GM18519 (cell line): ENCODE results near the gene CEP112.

Experiments
- ATAC-seq: cut with Tn5 transposase; IDR thresholded peaks from one replicate; pipeline ENCODE4 v1.9.1; 2021; ENCODE audit warnings: mild to moderate bottlenecking, moderate library complexity; ENCODE audit not compliant: unreplicated experiment, low FRiP score

CEP112 gene

DNA sequence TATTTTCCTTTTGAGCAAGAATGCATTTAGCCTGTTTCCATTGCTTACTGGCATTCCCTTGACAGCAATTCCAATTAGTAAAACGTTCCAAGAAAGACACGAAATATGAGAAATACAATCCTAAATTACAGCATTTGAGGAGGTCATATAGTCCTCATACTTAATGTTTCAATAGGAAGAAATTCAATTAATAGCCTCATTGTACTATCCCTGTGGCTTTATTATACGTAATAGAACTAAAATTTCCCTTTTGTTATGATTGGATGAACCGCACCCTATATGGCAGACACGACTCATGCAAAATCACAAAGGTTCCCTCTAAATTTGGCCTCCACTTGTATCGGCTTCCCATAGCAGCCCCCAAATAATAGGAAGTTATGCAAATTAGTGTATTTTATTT is 291.7 kb downstream of the CEP112 start:
- ATAC-seq: no peak

DNA sequence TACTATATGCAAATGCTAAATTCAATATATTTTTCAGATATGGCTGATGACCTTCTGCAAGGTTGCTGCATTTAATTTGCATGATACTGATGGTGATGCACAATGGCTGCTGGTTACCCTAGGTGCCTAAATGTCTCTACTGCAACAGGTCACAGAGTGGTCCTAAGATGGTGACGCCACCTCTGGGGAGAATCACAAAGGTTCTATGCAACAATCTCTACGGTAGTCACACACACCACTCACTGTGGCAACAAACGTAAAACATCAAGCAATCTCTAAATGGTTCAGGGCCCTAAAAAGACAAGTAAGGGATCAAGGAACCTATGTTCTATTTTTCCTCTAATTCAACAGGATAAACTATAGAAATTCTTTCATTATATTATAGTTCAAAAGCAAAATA is 293.3 kb downstream of the CEP112 start:
- no peak for ATAC-seq

DNA sequence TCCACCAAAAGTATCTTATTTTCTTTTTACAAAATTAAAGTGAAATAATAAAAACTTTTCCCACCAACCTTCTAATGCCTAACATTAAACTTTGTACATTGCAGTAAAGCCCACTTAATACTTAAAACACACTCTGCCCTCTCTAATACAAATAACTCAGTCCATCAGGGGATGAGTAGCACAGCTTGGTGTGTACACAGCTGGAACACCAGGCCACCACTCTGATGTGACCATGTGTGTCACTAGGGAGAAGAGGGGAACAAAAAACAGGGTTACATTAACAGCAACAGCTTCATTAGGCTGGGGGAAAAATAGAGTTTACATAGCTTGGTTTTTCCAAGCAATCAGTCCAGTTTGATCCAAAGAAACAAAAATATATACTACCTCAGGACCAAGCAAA is 295.0 kb downstream of the CEP112 start:
- ATAC-seq: no peak

DNA sequence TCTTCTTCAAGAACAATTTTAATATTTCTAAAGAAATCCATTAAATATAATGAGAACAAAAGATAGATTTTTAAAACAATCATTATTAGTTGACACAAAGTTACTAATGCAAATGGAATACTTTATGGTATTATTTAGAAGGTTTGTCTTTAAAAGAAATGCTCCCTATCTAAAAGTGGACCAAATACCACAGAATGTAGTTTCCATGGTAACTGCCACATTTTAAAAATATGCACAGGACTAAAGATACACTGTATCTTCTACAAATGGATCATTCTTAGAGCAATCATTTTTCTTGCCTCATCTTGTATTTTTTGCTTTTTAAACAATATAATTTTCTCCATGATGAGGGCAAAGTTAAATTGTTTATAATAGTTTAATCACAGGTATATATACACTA is 296.0 kb downstream of the CEP112 start:
- no peak for ATAC-seq

DNA sequence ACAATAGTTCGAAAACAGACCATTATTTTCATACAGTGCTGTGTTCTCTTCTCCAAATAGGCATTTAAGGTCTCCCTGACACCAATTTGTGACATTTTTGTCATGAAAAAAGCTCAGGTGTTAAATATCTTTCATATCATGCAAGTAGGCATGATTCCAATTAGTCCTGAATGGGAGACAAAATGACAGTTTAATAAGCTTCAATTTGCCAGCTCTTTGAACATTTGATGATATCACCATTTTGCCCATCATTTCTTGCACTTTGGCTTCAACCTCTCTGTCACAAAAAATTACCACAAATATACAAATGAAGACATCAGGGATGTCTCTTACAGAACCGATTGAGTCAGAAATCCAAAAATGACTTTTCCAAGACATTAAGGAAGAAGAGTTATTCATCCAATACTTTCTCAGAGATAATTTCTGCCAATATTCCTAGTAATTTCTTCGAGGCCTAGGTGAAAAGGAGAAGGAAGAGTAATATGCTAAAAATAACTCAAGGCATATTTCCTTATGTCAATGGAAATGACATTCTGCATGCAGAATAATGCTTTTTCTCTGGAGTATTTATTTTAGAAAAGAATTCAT is 298.1 kb downstream of the CEP112 start:
- ATAC-seq: no peak

DNA sequence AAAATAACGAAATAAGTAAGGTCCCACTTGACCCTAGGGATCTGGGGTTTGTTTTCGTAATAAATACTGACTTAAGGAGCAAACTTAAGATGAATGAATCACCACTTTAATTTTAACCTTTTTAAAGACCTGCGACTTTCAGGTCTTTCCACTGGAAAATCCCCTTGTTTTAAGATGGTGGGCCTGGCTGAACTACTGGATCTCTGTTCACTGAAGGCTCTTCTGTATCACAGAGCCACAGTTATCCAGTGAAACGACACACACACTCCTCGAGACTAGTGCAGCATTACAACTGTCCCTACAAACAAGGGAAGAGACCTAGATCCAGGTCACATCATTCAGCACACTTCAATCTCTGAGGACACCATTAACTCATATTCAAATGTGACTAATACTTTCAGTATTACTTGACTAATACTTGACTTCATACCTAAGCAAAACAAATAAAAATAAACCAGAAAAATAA is 299.0 kb downstream of the CEP112 start:
- peak; percentile 73 for ATAC-seq

DNA sequence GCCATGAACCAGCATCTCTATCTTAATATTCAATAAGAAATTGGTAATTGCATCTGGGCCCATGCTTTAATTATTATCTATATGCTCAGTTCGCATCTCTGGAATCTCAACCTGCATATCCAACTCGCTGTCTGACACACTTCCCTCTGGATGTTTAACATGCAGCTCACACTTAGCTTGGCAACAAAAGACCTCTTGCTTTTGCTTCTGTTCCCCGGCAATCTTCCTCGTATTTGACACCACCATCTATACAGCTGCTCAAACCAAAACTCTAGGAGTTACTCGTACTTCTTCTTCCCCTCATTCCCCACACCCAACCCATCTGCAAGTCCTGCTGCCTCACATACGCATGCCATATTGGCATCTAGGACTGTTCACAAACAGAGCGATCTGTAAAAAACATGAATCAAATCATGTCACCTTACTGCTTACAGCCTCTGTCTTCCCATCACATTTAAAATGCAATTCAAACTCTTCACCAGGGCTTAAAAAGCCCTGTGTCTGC is 300.6 kb downstream of the CEP112 start:
- no peak for ATAC-seq

DNA sequence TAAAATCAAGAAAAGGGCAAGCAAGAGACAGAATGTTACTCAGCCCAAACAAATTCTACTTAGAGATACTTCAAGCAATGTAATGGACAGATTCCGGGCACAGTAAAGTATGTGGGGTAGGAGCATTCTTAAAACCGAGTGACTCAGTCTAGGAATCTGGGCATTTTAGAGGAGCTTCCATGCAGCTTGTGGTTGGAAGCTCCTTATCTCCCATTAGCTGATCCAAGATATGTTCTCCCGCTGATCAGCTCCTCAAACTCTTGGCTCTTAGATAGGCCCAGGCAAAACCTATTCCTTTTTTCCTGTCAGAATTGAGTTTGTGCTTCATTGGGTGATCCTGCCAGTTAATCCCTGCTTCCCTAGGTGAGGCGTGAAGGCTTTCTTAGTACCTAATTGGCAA is 303.3 kb downstream of the CEP112 start:
- no peak for ATAC-seq

DNA sequence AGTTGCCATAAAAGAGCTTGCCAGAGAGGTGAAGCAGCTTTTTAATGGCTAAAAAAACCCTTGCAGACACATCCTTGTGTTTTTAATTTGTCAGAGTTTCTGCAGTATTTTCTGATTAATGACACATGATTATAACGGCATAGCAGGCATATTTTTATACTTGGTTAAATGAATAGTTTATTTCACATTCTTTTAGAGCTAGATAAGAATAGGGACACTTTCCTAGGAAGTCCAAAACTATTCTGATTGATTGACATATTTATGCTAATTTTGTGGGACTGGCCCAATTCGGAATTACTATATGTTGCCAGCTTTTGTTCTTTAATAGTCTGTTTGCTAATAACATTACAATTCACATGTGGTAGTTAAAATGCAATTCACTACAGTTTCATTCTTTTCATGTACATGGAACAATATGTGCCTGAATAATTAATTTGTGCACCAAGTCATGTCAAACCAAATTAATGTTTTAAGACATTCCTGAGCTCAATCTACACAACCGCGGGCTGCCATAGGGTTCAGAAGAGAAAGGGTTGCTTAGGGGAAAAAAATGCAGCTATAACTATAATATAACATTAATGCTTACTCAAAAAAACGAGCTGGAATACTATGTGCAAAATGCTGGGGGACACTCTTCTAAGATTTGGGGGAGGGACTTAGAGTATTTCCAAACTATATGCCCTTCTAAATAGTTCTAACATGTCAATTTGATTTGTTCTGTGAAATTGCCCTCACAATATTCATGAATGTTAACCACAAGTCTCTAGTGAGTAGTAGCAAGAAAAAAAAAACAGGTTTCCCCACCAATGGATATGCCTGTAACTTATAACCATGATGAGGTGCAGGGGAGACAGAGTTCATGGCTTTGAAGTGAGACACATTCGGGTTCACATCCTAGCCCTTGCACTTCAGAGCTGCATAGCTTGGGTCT is 305.4 kb downstream of the CEP112 start:
- ATAC-seq: no peak

DNA sequence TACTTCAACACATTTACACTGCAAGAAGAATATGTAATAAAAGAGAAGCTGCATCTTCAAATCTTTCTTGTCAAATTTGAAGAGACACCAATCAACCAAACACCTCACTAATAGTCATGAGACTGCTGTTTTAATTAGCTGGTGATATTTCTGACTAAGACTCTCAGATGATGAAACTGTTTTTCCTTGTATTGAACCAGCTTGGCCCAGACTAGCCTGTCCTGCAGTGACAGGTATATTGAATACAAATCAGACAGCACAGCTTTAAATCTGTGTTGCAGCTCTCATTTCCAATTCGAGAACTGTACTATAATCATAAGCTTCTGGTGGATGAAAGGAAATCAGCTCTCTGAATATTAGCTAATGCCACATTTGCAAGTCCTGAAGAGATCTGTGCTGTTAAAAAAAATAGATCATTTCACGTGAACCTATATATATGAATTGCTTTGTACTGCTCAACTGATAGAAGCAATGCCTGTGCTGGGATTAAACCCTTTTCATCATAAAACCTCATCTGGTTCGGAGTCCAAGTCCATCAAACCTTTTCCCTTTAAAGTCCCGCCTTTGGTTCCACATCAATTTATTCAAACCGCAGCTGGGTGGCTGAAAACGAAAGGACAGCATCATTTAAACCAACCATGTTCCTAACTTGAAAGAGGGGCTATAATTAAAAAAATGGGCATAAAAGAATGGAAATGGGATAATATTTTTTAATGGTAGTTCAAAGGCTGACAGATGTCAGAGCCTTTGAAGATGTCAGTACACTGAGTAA is 306.2 kb downstream of the CEP112 start:
- ATAC-seq: no peak

DNA sequence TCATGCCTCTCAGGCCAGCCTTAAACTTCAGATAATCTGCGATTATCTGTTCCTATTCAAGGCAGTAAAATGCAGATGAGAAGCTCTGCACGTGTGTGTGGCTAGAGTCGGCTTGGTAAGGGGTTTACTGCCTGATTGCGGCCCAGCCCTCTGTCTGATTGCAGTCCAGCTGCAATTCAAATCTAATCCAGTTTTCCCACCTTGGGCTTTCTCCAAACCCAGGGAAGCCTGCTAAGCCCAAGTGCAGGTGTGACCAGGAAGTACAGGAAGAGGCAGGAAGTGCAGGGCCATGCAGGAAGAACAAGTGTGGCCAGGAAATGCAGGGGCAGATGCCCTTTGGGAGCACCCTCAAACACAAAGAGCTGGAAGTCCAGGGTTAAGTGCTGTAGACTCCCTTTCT is 314.9 kb downstream of the CEP112 start:
- no peak for ATAC-seq

DNA sequence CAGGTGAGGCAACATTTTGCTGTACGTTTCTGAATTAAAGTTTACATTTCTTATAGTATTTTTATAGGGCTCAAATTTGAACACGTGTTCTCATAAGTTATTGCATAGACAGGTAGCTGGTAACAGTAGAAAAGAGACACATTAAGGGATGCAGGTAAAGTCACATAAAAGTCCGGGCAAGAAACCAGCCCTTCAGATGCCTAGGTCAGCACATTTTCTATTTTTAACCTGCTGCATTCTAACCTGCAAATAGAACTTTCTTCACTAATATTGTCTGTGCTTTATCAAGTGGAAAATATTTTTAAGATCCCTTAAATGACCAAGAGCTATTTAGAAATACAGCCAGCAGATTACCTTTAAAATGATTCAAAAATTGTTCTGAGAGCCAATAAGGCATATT is 323.1 kb downstream of the CEP112 start:
- no peak for ATAC-seq

DNA sequence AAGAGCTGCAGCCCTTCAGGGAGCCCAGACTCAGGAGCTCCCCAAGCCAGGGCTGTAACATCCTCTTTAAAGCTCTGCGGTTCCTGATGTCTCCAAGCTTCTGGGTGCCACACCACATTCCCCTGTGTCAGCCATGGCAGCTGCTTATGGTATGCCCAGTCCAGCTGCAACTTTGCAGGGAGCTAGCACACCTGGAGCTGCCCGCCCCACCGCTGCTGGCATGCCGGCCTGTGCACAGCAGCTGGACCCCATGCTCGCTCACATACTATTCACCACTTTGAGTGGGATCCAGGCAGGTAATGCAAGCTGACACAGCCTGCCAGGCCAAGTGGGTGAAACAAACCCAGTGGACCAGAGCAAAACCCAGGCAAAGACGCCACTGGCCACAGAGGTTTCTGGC is 324.9 kb downstream of the CEP112 start:
- ATAC-seq: no peak

DNA sequence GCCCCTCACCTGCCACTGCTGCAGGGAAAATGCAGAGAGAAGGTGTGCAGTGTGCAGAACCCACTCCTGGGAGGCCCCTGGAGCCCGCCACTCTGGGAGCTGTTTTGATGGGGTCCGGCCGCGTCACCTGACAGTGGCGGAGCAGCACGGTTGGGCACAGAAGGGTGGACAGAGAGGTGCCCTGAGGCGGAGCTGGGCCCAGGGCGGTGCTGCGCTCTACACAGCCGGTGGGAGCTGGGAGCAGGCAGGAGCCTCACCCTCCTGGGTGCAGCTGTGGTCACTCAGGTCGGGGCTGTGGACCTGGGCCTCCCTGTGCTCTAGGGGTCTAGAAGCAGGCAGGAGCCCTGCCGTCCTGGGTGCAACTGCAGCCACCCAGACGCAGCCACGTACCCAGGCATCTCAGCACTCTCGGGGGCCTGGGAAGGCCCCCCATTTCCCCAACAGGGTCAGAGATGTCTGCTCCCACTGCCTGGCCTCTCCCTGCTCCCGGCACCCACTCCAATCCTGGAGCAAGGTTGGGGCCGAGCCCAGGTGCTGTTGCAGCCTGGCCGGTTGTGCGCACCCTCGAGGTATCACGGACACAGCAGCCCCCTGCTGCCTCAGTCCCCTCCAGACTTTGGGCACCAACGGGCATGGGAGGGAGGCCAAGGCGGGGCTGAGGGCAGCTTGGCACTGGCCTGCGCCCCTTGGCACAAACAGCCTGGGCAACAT is 326.1 kb downstream of the CEP112 start:
- no peak for ATAC-seq

DNA sequence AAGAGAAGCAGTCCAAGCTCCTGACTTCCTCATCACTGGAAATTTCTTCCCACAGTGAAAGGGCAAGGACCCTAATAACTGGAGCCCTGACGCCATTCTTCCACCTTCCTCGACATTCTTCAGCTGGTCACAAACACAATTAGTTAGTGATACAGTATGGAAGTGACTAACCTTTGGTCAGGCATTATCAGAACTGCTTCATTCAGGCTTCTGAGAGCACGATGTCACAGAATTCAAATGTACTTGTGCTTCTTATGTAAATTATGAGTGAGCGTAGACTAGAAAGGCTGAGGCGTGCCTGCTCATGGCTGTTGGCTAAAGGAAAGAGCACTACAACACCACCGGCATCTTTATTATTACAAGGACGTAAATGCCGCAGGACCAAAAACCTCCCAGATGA is 327.5 kb downstream of the CEP112 start:
- ATAC-seq: no peak

DNA sequence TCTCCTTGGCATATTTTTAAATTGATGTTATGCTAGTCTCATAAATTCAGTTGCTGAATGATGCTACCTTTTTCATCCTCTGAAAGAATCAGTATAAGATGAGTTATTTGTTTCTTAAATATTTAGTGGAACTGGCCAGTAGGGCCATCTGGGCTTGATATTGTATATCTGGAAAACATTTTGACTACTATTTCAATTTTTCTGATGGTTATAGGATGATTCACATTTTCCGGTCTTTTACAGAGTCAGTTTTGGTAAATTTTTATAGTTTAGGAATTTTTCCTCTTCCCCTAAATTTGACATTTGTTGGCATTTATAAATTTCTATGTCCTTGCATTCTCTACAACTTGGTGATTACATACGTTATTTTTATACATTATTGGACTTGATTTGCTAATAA is 334.2 kb downstream of the CEP112 start:
- no peak for ATAC-seq

DNA sequence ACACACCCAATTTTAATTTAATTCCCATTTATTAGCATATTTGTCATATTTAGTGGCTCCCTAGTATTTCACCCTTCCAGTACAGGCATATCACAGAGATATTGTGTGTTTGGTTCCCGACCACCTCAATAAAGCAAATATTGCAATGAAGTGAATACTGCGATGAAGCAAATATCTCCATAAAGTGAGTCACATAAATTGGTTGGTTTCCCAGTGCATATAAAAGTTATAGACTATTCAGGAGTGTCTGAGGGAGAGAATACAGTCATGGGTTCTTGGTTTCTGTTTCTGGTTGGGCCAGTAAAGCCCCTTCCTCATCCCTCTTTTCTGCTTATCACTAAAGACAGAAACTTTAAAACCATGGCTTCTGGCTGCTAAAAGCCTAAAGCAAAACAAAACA is 335.1 kb downstream of the CEP112 start:
- no peak for ATAC-seq

DNA sequence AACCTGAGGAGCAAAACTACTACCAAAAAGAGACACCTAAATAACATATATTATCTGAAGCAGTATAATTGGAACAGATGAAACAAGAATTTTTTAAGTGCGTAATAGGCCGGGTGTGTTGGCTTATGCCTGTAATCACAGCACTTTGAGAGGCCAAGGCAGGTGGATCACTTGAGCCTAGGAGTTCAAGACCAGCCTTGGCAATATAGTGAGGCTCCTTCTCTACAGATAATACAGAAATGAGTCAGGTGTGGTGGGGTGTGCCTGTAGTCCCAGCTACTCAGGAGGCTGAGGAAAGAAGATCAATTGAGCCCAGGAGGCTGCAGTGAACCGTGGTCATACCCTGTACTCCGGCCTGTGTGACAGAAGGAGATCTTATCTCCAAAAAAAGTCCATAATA is 336.3 kb downstream of the CEP112 start:
- no peak for ATAC-seq

DNA sequence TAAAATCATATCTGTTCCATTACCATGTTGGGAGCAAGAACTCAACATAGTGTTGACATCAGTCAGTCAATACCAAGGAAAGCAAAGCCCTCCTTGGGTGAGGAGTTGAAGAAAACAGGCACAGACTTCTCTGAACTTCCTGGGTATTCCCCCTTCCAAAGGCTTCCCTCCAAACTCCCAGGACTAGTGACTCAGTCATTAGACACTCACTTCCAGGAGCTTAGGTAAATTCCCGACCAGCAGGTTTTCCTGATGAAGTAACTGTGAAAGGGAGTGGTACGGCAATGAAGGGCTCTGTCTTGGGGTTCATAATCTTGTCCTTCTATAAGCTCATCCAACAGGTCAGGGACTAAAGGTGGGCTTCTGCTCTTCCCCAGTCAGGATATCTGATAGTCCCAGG is 336.7 kb downstream of the CEP112 start:
- ATAC-seq: no peak

DNA sequence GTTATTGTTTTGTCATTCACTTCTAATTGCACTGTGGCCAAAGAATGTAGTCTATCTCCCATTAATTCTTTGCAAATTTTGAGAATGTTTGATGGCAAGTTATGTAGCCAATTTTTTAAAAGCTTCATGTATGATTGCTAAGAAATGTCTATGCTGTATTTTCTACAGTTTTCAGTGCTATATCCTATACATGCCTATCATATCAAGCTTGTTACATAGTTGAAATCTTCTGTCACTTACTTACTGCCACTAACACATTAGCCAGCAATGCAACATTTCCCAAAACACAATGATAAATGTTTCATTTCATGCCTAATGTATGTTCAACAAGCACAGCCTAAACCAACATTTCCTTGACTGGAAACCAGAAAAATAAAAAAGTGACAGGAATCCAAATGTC is 338.1 kb downstream of the CEP112 start:
- no peak for ATAC-seq

DNA sequence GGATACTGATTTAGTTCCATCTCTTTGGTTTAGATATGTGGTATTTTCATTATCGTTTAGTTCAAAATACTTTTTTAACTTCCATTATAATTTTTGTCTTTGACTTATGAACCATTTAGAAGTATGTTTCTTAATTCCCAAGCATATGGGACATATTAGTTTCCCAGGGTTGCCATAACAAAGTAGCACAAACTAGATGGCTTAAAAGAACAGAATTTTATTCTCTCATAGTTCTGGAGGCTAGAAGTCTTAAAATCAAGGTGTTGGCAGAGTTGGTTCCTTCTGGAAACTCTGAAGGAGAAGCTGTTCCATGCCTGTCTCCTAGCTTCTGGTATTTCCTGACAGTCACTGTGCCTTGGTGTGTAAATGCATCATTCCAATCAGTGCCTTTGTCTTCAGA is 339.0 kb downstream of the CEP112 start:
- no peak for ATAC-seq
